Endothelial cell of umbilical vein (primary cell): Measurements from ENCODE around the gene SUPT20HL1.
A peak's percentile ranks its signal among the peaks of the same experiment; 100 is the strongest.

Experiments
- EZH2 ChIP-seq: IDR thresholded peaks from 2 replicates; pipeline ENCODE4 v1.6.1; 2012; ENCODE audit warnings: borderline replicate concordance, low read depth, mild to moderate bottlenecking, moderate library complexity, low read length, inconsistent platforms; ENCODE audit not compliant: severe bottlenecking
- FOS ChIP-seq: IDR thresholded peaks from 2 replicates; pipeline ENCODE4 v1.6.1; 2011; ENCODE audit warnings: mild to moderate bottlenecking, low read length, moderate library complexity, borderline replicate concordance; ENCODE audit not compliant: insufficient read depth
- TF ChIP-seq, protein P1 (sequence below), 2 donors: IDR thresholded peaks; 1 replicate in 1 of 2; 2 replicates in 1 of 2; pipeline ENCODE4 v1.5.1; 2011; ENCODE audit warnings: low read length in 2 of 2, mild to moderate bottlenecking in 2 of 2, moderate library complexity in 2 of 2, control low read depth in 1 of 2, inconsistent platforms in 1 of 2, low read depth in 1 of 2; ENCODE audit not compliant: insufficient read depth in 1 of 2; ENCODE audit errors: extremely low read depth in 1 of 2
- TF ChIP-seq, protein P2 (sequence below): IDR thresholded peaks from 2 replicates; pipeline ENCODE4 v1.6.1; 2011; ENCODE audit not compliant: insufficient read depth, insufficient read length

DNA sequence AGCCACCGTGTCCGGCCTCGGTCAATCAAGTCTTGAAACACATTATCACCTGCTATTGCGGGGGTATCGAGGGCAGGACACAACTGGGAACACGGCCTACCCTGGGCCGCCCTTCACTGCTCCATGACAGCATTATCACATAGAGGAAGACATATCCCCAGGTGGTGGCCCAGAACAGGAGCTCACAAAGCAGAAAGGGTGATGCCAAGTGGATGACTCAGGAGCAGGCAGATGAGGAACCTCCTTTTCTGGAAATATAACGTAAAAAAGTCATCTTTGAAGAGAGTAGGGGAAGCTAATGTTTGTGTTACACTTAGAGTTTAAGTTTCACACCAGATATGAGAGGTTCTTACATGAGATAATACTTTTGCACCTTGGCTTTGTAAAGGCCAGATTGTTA is 5.3 kb upstream of the SUPT20HL1 start:
- TF ChIP-seq FOS, result peak; percentile 34
- TF ChIP-seq, protein P1, sequence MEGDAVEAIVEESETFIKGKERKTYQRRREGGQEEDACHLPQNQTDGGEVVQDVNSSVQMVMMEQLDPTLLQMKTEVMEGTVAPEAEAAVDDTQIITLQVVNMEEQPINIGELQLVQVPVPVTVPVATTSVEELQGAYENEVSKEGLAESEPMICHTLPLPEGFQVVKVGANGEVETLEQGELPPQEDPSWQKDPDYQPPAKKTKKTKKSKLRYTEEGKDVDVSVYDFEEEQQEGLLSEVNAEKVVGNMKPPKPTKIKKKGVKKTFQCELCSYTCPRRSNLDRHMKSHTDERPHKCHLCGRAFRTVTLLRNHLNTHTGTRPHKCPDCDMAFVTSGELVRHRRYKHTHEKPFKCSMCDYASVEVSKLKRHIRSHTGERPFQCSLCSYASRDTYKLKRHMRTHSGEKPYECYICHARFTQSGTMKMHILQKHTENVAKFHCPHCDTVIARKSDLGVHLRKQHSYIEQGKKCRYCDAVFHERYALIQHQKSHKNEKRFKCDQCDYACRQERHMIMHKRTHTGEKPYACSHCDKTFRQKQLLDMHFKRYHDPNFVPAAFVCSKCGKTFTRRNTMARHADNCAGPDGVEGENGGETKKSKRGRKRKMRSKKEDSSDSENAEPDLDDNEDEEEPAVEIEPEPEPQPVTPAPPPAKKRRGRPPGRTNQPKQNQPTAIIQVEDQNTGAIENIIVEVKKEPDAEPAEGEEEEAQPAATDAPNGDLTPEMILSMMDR (IDR thresholded peaks at IDR 0.05; ENCODE audit: extremely low read depth in 1 of 2, insufficient read depth in 1 of 2, low read depth in 1 of 2, low read length in 2 of 2), result no peak
- no peak for TF ChIP-seq EZH2
- TF ChIP-seq, protein P2, sequence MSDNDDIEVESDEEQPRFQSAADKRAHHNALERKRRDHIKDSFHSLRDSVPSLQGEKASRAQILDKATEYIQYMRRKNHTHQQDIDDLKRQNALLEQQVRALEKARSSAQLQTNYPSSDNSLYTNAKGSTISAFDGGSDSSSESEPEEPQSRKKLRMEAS, result no peak
